GM21423 (cell line): Measurements from ENCODE around the gene CILP.
"Not testable (repeated sequence)": the region's sequence is repeated elsewhere in the genome, so short reads cannot be mapped to it uniquely, and the experiment has no call there.

Experiments
- ATAC-seq: cut with Tn5 transposase; IDR thresholded peaks from one replicate; pipeline ENCODE4 v1.9.1; 2021; ENCODE audit warnings: mild to moderate bottlenecking, moderate library complexity; ENCODE audit not compliant: unreplicated experiment

The CILP gene

DNA sequence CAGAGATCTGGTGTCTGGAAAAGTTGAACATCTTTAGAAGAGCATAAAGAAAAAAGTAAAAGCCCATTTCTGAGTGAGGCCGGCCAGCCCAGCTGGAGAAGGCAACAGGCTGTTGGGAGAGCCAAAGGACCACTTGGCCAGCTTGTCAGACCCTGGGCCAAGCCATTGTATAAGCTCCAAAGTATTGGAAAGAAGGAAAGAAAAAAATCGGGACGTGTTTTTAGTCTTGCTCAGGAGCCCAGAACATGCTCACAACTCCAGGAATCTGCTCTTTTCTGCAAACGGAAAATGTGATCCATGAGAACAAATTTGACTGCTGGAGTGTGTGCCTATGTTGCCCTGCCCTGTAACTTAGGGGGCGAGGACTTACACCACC is 15.7 kb downstream of the CILP start:
- ATAC-seq: no peak

DNA sequence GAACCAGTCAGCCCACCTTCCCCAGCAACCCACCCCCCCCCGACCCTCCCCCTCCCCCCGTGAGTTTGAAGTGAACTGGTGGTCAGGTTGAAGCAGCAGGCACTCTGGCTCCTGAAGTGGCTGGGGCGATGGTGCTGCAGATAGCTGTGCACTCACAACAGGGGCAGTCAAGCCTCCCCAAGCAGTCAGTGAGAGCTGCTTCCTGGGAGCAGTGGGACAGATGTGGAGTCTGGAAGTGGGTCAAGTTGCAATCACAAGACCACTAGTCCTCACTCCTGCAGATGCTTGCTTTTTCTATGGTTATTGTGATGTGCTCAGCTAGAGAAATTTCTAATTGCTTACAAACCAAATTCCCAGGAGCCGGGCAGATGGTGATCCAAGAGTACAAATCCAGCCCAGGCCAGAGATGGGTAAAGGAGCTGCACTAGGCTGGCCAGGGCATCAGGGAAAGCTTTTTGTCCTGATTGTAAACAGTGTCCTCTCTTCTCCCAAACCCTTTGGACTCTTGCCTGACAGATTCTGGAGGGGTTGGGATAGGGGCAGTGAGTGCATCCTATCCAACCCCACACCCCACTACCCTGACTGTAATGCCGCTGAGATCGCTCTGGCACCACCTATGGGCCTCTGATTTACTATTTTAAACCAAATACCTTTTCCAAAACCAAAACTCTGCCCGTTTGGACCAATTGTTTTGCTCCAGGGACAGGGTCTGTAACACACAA is 16.3 kb downstream of the CILP start:
- ATAC-seq: no peak

DNA sequence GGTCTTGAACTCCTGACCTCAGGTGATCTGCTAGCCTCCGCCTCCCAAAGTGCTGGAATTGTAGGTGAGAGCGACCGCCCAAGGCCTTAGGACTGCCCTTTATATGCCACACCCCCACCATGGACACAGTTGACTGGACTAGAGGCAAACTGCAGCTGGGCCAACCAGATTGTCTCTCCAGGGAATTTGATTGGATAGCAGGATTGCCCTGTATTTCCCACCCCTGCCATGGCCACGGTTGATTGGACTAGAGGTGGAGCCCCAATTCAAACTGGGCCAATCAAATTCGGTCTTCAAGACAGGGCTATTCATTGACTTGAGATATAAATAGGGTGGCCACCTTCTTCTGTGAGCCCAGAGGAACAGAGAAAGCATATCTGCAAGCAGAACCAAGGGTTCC is 19.3 kb downstream of the CILP start:
- no peak for ATAC-seq

DNA sequence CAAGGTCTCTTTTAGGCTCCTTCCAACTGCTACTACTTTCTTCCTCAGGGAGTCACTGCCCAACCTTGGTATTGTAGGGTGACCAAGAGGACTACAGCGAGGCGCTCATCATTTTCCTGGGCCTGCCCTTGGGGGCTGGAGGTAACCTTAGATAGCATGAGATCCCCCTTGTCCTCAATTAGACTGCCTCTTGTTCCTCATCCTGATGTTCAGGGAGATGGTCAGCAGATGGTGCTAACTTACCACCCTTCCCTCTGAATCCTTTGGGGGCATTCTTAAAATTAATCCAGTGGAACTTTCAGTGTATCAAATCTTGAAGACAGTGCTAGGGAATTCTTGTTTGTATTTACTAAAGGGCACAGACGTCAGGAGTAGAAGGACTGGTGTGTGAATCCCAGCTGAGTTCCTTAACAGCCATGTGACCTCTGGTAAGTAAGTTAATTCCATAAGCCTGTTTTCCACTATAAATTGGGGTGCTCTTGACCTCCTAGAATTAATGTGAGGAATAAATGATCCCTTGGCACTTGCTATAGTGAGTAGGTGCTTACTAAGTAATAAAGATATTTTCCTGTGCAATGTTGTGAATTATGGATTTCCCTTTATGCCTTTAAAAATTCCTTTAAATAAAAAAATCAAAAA is 22.1 kb downstream of the CILP start:
- no peak for ATAC-seq

DNA sequence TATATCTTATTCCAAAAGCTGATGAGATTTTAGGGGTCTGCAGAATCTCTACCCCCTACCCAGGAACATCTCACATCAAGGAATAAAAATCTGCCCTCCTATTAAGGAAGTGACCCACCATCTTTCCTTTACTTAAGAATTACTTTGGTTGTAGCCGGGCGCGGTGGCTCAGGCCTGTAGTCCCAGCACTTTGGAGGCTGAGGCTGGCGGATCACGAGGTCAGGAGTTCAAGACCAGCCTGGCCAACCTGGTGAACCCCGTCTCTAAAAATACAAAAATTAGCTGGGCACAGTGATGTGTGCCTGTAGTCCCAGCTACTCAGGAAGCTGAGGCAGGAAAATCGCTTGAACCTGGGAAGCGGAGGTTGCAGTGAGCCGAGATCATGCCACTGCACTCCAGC is 22.8 kb downstream of the CILP start:
- not testable (repeated sequence) for ATAC-seq

DNA sequence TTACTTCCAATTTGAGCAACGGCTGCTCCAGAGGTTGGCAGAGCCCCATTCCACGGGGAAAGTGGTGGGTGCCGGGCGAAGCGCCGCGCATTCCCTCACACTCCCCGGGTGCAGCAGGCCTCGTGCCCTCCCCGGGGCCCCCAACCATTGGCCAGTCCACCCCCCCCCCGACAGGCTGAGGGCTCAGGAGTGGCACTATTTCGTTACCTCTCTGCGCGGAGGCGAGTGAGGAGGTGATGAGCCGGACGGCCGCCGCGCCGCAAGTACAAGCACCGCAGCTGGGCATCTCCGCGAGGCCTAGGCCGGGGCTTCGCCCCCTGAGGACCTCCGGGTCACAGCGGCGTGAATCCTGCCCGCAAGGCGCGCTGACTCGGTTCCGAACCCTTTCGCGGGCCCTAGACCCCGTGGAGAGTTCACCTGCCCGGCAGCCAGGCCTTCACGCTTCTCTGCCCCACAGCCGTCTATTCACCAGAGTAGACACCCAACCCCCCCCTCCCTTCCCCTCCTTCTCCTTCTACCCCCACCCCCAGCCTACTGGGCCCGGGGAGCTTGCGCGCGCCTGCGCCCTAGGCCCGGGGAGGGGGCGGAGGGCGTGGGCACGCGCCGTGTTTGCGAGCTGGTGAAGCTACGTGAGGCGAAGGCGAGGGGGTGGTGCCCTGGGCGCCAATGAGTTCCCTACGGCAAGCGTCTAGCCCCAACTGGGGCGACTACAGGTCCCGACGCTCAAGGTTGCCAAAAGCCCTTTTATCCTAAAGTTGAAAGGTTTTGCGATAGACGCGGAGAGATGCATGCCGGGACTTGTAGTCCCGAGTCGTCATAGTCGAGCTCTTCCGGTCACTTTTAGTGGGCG is 26.2 kb downstream of the CILP start, which contains the start of gene CLPX:
CLPX (minus strand) TSS at position 475 of the 850 bp plus-strand sequence; CDS start at position 286, 189 bp downstream.
- peak; percentile 73 for ATAC-seq

DNA sequence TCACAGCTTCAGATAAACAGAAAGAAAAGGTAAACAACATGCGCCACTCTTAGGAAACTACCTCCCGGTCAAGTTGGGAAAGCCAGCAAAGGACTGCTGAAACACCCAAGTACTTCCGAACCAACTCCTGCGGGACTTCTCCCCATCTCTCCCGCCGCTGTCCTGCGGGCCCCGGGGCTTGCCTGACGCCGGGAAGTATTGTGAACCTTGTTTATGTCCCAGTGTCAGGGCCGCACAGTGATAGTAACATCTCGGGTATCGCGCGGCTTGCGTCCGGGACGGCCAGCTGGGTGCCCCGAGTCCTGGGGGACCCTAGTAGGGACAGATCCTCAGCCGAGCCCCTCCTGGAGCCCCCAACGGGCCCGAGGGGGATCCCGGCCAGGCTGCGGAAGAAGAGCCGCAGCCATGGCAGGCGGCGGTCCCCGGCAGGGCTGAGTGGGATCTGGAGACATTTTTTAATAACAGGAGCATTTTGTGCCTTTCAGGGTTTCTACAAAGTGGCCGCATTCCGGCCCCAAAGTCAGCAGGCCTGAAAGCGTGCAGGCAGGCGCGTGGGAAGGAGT is 26.9 kb downstream of the CILP start:
- peak; percentile 18 for ATAC-seq

DNA sequence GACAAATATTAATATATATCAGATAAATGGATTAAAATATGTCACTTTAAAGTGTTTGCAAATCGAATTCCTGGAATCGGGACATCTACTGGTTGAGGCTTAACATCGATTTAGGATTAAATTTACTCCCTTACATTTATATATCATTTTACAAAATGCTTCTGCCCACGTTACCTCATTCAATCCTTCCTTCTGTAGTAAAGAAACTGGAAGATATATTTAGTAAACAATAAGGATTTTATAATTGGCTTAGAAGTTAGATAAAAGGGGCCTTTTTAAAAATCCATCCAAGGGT is 27.5 kb downstream of the CILP start:
- no peak for ATAC-seq

DNA sequence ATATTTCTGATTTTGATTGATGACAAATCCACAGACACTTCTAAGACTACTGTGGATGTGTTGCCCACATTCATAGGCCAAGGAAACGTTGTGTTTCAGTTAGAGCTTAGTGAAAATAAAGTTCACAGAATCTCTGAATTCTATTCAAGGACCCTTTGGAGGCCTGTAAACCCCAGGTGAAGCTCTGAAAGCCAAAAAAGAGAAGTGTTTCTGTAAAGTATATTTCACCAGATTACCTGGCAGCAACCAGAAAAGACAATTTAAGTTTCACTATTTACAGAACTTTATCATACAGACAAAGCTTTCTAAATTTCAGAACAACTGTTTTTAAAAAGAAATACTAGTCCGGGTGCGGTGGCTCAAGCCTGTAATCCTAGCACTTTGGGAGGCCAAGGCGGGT is 28.7 kb downstream of the CILP start:
- ATAC-seq: no peak

DNA sequence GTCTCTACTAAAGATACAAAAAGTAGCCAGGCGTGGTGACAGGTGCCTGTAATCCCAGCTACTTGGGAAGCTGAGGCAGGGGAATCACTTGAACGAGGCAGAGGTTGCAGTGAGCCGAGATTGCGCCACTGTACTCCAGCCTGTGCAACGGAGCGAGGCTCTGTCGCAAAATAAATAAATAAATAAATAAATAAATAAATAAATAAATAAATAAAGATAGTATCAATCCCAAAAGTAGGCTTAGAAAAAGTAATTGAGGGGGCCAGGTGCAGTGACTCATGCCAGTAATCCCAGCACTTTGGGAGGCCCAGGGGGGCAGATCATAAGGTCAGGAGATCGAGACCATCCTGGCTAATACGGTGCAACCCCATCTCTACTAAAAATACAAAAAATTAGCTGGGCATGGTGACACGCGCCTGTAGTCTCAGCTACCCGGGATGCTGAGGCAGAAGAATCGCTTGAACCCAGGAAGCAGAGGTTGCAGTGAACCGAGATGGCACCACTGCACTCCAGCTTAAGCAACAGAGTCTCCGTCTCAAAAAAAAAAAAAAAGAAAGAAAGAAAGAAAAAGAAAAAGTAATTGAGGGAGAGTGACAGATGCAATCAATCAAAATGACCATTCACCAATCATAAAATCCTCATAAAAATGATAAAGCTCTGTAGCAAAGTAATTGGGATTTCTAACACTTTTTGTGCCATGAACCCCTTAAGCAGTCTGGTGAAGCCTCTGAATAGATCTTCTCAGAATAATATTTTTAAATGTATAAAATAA is 29.5 kb downstream of the CILP start:
- not testable (repeated sequence) for ATAC-seq

DNA sequence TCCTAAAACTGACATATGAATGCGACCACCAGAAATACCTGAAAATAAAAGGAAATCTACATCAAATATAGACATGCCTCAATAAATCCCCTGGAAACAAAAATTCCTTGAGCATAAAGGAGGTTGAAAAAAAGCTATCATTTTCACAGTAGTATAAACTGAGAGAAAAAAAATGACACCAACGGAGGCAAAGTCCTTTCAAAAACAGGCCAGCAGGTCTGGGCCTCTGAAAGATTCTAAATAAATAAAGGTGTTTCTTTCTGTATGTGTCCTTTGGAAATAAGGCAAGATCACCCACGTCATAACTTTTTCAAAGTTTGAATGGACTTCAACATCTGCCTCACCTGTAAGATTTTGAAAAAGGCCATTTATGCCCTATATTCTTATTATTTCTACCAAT is 31.1 kb downstream of the CILP start:
- ATAC-seq: no peak

DNA sequence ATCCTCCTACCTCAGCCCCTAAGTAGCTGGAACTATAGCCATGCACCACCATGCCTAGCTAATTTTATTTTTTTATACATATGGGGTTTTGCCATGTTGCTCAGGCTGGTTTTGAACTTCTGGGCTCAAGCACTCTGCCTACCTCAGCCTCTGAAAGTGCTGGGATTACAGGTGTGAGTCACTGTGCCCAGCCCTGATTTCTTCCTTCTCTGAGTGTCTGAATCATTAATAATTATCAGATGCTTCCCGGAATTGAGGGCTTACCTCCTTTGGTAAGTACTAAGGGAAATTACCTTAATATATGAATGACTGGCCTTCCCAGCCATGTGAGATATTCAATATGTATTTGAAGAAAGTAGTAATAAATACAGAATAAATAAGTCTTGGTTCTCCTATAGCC is 33.4 kb downstream of the CILP start:
- no peak for ATAC-seq

DNA sequence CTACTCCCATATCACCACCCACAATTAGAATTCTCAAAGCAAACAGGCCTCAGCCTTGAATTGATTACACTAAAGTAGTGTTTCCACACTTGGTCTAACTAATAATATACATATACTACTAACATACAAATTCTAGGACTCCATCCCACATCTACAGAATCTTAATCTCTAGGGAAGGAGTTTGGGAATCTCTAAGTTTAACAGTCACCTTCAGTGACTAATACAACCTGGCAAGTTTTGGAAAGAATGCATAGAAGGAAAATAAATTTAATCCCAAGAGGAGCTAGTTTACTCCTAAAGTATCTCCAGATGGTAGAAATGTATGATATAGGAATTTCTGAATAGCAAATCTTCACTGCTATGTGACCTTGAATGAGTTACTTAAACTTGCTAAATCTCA is 35.2 kb downstream of the CILP start:
- no peak for ATAC-seq

DNA sequence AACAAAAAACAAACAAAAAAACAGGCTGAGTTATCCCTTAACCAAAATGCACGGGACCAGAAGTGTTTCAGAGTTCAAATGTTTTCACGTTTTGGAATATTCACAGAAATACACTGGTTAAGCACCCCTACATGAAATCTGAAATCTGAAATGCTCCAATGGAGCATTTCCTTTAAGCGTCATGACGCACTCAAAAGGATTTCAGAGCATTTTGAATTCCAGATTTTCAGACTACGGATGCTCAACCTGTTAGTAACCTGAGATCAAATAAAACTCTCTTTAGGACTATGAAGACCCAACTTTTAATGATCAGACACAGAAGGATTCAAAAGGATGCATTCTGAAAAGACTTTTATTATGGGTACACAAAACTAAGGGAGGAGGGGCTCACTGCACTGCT is 35.8 kb downstream of the CILP start:
- ATAC-seq: no peak

DNA sequence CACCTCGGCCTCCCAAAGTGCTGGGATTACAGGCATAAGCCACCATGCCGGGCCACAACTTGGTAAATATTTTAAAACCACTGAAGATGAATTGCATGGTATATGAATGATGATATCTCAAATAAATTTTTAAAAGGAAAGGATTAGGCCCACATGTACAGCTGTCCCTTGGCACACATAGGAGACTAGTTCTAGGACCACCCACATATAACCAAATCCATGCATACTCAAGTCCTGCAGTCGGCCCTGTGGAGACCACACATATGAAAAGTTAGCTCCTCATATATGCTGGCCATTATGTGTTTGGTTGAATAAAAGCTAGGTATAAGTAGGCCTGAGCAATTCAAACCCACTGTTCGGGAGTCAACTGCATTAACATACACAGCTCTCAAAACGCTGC is 36.8 kb downstream of the CILP start:
- ATAC-seq: no peak

DNA sequence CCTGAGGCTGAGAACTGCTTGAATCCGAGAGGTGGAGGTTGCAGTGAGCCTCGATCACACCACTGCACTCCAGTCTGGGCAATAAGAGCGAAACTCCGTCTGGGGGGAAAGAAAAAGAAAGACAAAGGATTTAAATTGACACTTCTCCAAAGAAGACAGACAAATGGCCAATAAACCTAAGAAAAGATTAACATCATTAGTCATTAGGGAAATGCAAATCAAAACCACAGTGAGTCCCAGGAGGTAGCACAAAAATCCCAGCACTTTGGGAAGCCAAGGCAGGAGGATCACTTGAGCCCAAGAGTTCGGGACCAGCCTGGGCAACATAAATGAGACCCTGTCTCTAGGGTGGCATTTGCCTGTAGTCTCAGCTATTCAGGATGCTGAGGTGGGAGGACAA is 38.7 kb downstream of the CILP start:
- ATAC-seq: no peak

DNA sequence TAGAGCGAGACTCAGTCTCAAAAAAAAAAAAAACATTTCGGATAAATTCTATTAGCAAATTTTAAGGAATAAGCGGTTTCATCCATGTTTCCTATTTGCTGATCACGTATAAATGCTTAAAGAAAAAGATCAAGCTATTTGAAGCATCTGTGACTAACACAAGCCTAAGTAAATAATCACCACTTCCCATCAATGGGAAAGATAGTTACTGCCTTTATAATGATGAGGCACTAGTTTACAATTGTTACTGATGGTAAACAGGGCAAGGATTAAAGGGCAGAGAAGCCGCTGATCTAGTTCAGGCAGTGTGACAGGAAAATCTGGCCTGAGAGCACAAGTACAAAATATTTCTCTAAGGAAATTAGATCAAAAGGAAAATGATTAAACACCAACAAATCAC is 39.8 kb downstream of the CILP start:
- ATAC-seq: no peak

DNA sequence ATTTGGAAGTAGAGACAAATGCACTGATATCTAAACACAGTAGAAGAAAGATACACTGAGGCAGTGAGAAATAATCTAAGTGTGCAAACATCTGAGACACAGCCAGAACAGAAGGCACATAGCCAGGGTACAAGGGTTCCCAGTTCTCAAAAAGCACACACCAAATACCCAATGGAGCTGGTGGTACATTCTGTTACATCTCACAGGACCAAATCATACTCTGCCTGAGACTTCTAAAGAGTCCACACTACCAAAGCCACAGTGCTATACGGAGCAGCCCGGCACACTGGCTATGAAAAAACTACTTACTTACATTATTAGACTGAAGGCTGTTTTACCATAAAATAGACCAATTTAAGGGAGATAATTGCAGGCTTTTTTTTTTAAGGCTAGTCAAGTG is 45.4 kb downstream of the CILP start:
- no peak for ATAC-seq

DNA sequence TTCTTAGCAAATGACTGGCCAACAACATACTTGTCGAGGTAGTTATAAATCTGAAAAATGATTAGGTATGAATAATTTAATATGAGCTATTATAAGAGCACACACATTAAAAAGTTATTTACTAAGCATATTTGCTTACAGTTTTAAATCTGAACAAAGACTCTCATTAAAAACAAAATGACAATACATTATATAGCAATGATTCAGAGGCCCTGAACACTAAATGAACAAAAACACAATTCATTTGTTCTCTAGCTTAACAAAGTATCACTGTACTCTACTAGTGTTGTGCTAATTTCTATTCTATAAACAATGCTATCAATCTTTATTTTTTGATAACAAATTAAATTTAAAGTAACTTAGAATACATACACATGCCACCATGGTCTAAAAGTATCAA is 47.1 kb downstream of the CILP start:
- ATAC-seq: no peak

DNA sequence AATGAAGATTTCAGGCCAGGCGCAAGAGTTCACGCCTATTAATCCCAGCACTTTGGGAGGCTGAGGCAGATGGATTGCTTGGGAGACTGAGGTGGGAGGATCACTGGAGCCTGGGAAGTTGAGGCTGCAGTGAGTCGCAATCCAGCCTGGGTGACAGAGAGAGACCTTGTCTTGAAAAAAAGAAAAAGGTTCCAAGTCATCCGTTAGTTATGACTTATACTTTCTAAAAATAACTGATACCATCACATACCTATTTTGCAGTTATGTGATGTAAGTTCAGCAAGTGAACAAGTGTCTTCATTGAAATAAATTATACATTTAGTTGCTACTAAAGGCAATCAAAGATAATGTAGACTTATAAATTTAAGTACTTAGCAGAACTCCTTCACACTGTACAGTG is 48.2 kb downstream of the CILP start:
- ATAC-seq: no peak

DNA sequence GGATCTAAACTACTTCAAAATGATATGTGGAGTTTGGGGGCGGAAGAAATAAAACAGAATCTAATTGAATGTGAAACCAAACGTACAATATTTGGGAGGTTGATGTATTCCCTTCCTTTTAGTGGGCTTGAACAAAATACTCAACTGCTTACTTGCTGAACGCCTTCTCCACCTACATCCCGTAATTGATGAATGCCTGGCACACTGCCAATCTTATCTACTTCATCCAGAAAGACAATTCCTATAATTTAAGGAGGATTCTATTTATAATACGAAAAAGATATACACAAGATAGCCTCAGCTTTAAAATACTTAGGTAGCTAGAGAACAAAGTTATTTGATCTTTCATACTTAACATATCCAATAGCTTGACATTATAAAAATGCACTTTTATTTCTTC is 54.6 kb downstream of the CILP start:
- ATAC-seq: no peak
